HCT116 (cell line): ENCODE measurements around the gene RNF166.

Source experiments
- CEBPB ChIP-seq: IDR thresholded peaks from 2 replicates; pipeline ENCODE4 v1.6.1; 2012; ENCODE audit warnings: low read depth
- CTCF ChIP-seq, 3 experiments: fragments of 200-600 bp in 1 of 3; sonication (generic) in 1 of 3; IDR thresholded peaks in 2 of 3; conservative IDR thresholded peaks in 1 of 3; 2 replicates each; pipeline ENCODE4 v1.5.1; 2012 to 2017; ENCODE audit warnings: low read depth in 2 of 3, low read length in 2 of 3, antibody characterized with exemption in 1 of 3, borderline replicate concordance in 1 of 3, control low read depth in 1 of 3, mild to moderate bottlenecking in 1 of 3, mixed read lengths in 1 of 3, mixed run types in 1 of 3, moderate library complexity in 1 of 3; ENCODE audit not compliant: insufficient read depth in 1 of 3
- EZH2 ChIP-seq: fragments of 200-600 bp; sonication (generic); IDR thresholded peaks from 2 replicates; pipeline ENCODE4 v1.6.1; 2017; ENCODE audit warnings: antibody characterized with exemption, mixed run types
- EZH2phosphoT487 ChIP-seq: fragments of 200-600 bp; IDR thresholded peaks from 2 replicates; pipeline ENCODE4 v1.6.1; 2018; ENCODE audit warnings: antibody characterized with exemption, borderline replicate concordance
- POLR2A ChIP-seq: IDR thresholded peaks from 2 replicates; pipeline ENCODE4 v1.7.0; 2011; ENCODE audit warnings: borderline replicate concordance; ENCODE audit not compliant: insufficient read depth, insufficient read length; ENCODE audit errors: extremely low read depth
- POLR2AphosphoS5 ChIP-seq: IDR thresholded peaks from 2 replicates; pipeline ENCODE4 v1.6.1; 2011; ENCODE audit warnings: mild to moderate bottlenecking, low read depth, low read length, moderate library complexity
- RAD21 ChIP-seq: IDR thresholded peaks from 2 replicates; pipeline ENCODE4 v1.6.1; 2012; ENCODE audit warnings: low read depth, mild to moderate bottlenecking
- SIN3A ChIP-seq: IDR thresholded peaks from 2 replicates; pipeline ENCODE4 v1.6.1; 2012; ENCODE audit warnings: low read depth
- SP1 ChIP-seq: IDR thresholded peaks from 2 replicates; pipeline ENCODE4 v1.6.1; 2012; ENCODE audit warnings: low read depth
- YY1 ChIP-seq: IDR thresholded peaks from 2 replicates; pipeline ENCODE4 v1.6.1; 2011; ENCODE audit warnings: low read length, low read depth, moderate library complexity, mild to moderate bottlenecking; ENCODE audit not compliant: insufficient replicate concordance; ENCODE audit errors: extremely low read depth
- ZNF274 ChIP-seq: fragments of 200-500 bp; sonication (Bioruptor generic); IDR thresholded peaks from 2 replicates; pipeline ENCODE4 v1.6.1; 2014; ENCODE audit warnings: mild to moderate bottlenecking, low read depth, low read length, inconsistent platforms
- TF ChIP-seq, protein P1 (sequence below): IDR thresholded peaks from 2 replicates; pipeline ENCODE4 v1.6.1; 2012; ENCODE audit warnings: low read depth
- TF ChIP-seq, protein P2 (sequence below): IDR thresholded peaks from 2 replicates; pipeline ENCODE4 v1.6.1; 2012

GRCh38 chr16:88694221-88695087 is 11.8 kb downstream of the RNF166 start:
- TF ChIP-seq CTCF (IDR thresholded peaks at IDR 0.05 in 2 of 3, conservative IDR thresholded peaks at IDR 0.05 in 1 of 3; ENCODE audit: borderline replicate concordance in 1 of 3, insufficient read depth in 1 of 3, low read depth in 2 of 3, low read length in 2 of 3) (no peak), POLR2A (no peak), SIN3A (no peak), CEBPB (no peak), RAD21 (no peak), EZH2phosphoT487 (no peak), POLR2AphosphoS5 (no peak), SP1 (no peak), EZH2 (no peak), YY1 (no peak), ZNF274 (no peak)
- TF ChIP-seq, protein P1, sequence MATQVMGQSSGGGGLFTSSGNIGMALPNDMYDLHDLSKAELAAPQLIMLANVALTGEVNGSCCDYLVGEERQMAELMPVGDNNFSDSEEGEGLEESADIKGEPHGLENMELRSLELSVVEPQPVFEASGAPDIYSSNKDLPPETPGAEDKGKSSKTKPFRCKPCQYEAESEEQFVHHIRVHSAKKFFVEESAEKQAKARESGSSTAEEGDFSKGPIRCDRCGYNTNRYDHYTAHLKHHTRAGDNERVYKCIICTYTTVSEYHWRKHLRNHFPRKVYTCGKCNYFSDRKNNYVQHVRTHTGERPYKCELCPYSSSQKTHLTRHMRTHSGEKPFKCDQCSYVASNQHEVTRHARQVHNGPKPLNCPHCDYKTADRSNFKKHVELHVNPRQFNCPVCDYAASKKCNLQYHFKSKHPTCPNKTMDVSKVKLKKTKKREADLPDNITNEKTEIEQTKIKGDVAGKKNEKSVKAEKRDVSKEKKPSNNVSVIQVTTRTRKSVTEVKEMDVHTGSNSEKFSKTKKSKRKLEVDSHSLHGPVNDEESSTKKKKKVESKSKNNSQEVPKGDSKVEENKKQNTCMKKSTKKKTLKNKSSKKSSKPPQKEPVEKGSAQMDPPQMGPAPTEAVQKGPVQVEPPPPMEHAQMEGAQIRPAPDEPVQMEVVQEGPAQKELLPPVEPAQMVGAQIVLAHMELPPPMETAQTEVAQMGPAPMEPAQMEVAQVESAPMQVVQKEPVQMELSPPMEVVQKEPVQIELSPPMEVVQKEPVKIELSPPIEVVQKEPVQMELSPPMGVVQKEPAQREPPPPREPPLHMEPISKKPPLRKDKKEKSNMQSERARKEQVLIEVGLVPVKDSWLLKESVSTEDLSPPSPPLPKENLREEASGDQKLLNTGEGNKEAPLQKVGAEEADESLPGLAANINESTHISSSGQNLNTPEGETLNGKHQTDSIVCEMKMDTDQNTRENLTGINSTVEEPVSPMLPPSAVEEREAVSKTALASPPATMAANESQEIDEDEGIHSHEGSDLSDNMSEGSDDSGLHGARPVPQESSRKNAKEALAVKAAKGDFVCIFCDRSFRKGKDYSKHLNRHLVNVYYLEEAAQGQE: no peak
- TF ChIP-seq, protein P2, sequence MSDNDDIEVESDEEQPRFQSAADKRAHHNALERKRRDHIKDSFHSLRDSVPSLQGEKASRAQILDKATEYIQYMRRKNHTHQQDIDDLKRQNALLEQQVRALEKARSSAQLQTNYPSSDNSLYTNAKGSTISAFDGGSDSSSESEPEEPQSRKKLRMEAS: no peak
